HepG2 (cell line): ENCODE data around the gene BLOC1S1. TPM values are rescaled to one million over a fixed set of nuclear protein-coding genes. Genes with fewer than 3 reads are reported as not detected.

Experiments
- ATAC-seq: fragments of 200-7000 bp; cut with Tn5 transposase; 3 replicates; pipeline ENCODE4 v1.9.1; 2020; ENCODE audit warnings: mild to moderate bottlenecking, moderate library complexity
- BruUV-seq: library from RNA; stranded (reverse); fragments of 400-500 nt; replicated peaks from 2 replicates; lab custom pipeline; 2021; lab: Mats Ljungman, UMichigan
- CTCF ChIA-PET: fragments of 300-600 bp; formaldehyde crosslinking; extraction: SDS; loops from one replicate; lab custom pipeline; 2021; ENCODE audit warnings: low total read pairs, inconsistent platforms, low intra/inter-chr PET ratio; lab: Yijun Ruan, JAX
- POLR2A ChIA-PET: fragments of 350-600 bp; sonication (Branson Sonifier 250); formaldehyde crosslinking; loops from one replicate; lab custom pipeline; 2020; ENCODE audit warnings: antibody characterized with exemption, inconsistent platforms; lab: Yijun Ruan, JAX
- DNase-seq: peaks from one replicate; pipeline ENCODE4 v3.0.0-alpha.2; 2015; ENCODE audit warnings: low spot score
- FAIRE-seq: peaks from 3 replicates; lab custom pipeline; 2011; peaks lifted over from hg19 to GRCh38; lab: Jason Lieb, UNC
- H2AFZ ChIP-seq: one replicate; pipeline ENCODE4 v1.6.1; 2011; ENCODE audit warnings: low read length, inconsistent platforms
- H3K27ac ChIP-seq: fragments of 300-600 bp; 3 replicates; pipeline ENCODE4 v1.8.0; 2011; ENCODE audit warnings: mixed run types, mild to moderate bottlenecking, mixed read lengths, low read length, inconsistent platforms; ENCODE audit not compliant: insufficient read depth; ENCODE audit errors: extremely low read length
- H3K27me3 ChIP-seq, 2 experiments: fragments of 200-600 bp in 1 of 2; 2 replicates in 1 of 2; 3 replicates in 1 of 2; pipeline versions ENCODE4 v1.6.0 to v1.8.0; 2011; ENCODE audit warnings: low read length in 2 of 2, mild to moderate bottlenecking in 2 of 2, moderate library complexity in 2 of 2, inconsistent platforms in 1 of 2; ENCODE audit not compliant: insufficient read depth in 2 of 2, control insufficient read depth in 1 of 2
- H3K36me3 ChIP-seq, 2 experiments: fragments of 200-600 bp in 1 of 2; replicated peaks in 1 of 2; 2 replicates in 1 of 2; 3 replicates in 1 of 2; pipeline versions ENCODE4 v1.5.1 to v1.8.0; 2011; ENCODE audit warnings: low read length in 2 of 2, inconsistent platforms in 1 of 2; ENCODE audit not compliant: insufficient read depth in 2 of 2, control insufficient read depth in 1 of 2
- H3K4me1 ChIP-seq: 2 replicates; pipeline ENCODE4 v1.5.1; 2012; ENCODE audit warnings: low read length, inconsistent platforms; ENCODE audit not compliant: insufficient read depth
- H3K4me2 ChIP-seq: 2 replicates; pipeline ENCODE4 v1.6.0; 2011; ENCODE audit warnings: low read depth, low read length, inconsistent platforms
- H3K4me3 ChIP-seq, 3 experiments: fragments of 200-600 bp in 1 of 3; sonication (generic), shearing (Covaris generic) in 1 of 3; replicated peaks in 1 of 3; 2 replicates each; pipeline ENCODE4 v1.5.1; 2011 to 2016; ENCODE audit warnings: low read length in 3 of 3, inconsistent platforms in 2 of 3, low read depth in 2 of 3, mild to moderate bottlenecking in 2 of 3, control low read depth in 1 of 3, mixed read lengths in 1 of 3; ENCODE audit not compliant: insufficient read depth in 1 of 3
- H3K79me2 ChIP-seq: one replicate; pipeline ENCODE4 v1.6.1; 2011; ENCODE audit warnings: low read length, inconsistent platforms; ENCODE audit not compliant: insufficient read depth
- H3K9ac ChIP-seq: 2 replicates; pipeline ENCODE4 v1.6.0; 2011; ENCODE audit warnings: mild to moderate bottlenecking, low read depth, low read length, inconsistent platforms; ENCODE audit not compliant: insufficient read depth
- H3K9me3 ChIP-seq: 2 replicates; pipeline ENCODE4 v1.5.1; 2012; ENCODE audit warnings: mild to moderate bottlenecking, low read length
- H4K20me1 ChIP-seq: 2 replicates; pipeline ENCODE4 v1.6.0; 2011; ENCODE audit warnings: inconsistent platforms, mild to moderate bottlenecking, low read length, moderate library complexity; ENCODE audit not compliant: insufficient read depth
- BCL3 ChIP-seq: sonication (generic); formaldehyde crosslinking; IDR thresholded peaks from 2 replicates; pipeline ENCODE4 v1.5.1; 2020; ENCODE audit warnings: mild to moderate bottlenecking, missing genetic modification reagents, moderate library complexity
- DMAP1 ChIP-seq: IDR thresholded peaks from 2 replicates; pipeline ENCODE4 v1.6.1; 2016
- FLYWCH1 ChIP-seq: sonication (generic); formaldehyde crosslinking; IDR thresholded peaks from 2 replicates; pipeline ENCODE4 v1.8.1; 2023; ENCODE audit warnings: mild to moderate bottlenecking, missing genetic modification reagents
- FOXA3 ChIP-seq: IDR thresholded peaks from 2 replicates; pipeline ENCODE4 v1.6.1; 2016; ENCODE audit warnings: missing genetic modification reagents, missing compliant biosample characterization
- KDM1A ChIP-seq: IDR thresholded peaks from 2 replicates; pipeline ENCODE4 v1.6.1; 2016; ENCODE audit warnings: missing compliant biosample characterization
- MBNL3 ChIP-seq: fragments of 250-450 bp; sonication (Bioruptor Pico); conservative IDR thresholded peaks from 2 replicates; pipeline ENCODE4 v1.8.0; 2022; ENCODE audit warnings: mild to moderate bottlenecking, inconsistent platforms
- NR2F1 ChIP-seq, 2 experiments: fragments of 450-650 bp in 1 of 2; formaldehyde crosslinking in 1 of 2; IDR thresholded peaks; 2 replicates each; pipeline versions ENCODE4 v1.5.0 to v1.6.1; 2016 to 2020; ENCODE audit warnings: mild to moderate bottlenecking in 1 of 2, missing compliant biosample characterization in 1 of 2, missing genetic modification reagents in 1 of 2, moderate library complexity in 1 of 2
- PLRG1 ChIP-seq: fragments of 450-650 bp; conservative IDR thresholded peaks from 2 replicates; pipeline ENCODE4 v1.6.1; 2016
- PREB ChIP-seq: sonication (generic); formaldehyde crosslinking; IDR thresholded peaks from 2 replicates; pipeline ENCODE4 v1.4.0; 2020; ENCODE audit warnings: missing genetic modification reagents
- SP4 ChIP-seq: sonication (generic); formaldehyde crosslinking; IDR thresholded peaks from 2 replicates; pipeline ENCODE4 v1.8.1; 2023; ENCODE audit warnings: mild to moderate bottlenecking, missing genetic modification reagents
- THAP11 ChIP-seq: IDR thresholded peaks from 2 replicates; pipeline ENCODE4 v1.6.1; 2016; ENCODE audit warnings: missing biosample characterization, missing genetic modification reagents
- ZNF546 ChIP-seq: sonication (generic); formaldehyde crosslinking; conservative IDR thresholded peaks from 2 replicates; pipeline ENCODE4 v1.8.1; 2023; ENCODE audit warnings: mild to moderate bottlenecking, missing genetic modification reagents
- ZNF576 ChIP-seq: sonication (generic); formaldehyde crosslinking; IDR thresholded peaks from 2 replicates; pipeline ENCODE4 v1.4.0; 2020; ENCODE audit warnings: mild to moderate bottlenecking, missing genetic modification reagents
- ZNF878 ChIP-seq: sonication (generic); formaldehyde crosslinking; IDR thresholded peaks from 2 replicates; pipeline ENCODE4 v1.8.1; 2023; ENCODE audit warnings: mild to moderate bottlenecking, missing genetic modification reagents, moderate library complexity
- WGBS: methylation state at CpG from one replicate; pipeline ENCODE4 v1.1.6; 2017; ENCODE audit warnings: low lambda C conversion rate; 5-methylcytosine and 5-hydroxymethylcytosine counted together
- in situ Hi-C: cut with HindIII; loops from 2 replicates; pipeline ENCODE4 v1.10.0; 2017; ENCODE audit warnings: low pct_unique_long_range_greater_than_20kb; ENCODE audit not compliant: extremely low pct_ligation_motif_present
- intact Hi-C: fragments of 100-400 bp; cut with micrococcal nuclease; formaldehyde crosslinking; loops from one replicate; pipeline ENCODE4 v1.10.0; 2022; ENCODE audit not compliant: unreplicated experiment
- polyA plus RNA-seq, 8 experiments: library from polyadenylated mRNA; depleted of rRNA in 3 of 8; stranded (reverse) in 7 of 8; unstranded in 1 of 8; fragments of >200 nt; fragmentation: Illumina TruSeq in 4 of 8; extraction: Trizol in 4 of 8; gene quantifications; 2 replicates each; pipeline versions ENCODE4 v1.2.1 to v1.2.3, GENCODE V29; 2011 to 2016; ENCODE audit warnings: low read depth in 4 of 8, missing spikeins in 1 of 8, mixed read lengths in 1 of 8; ENCODE audit not compliant: insufficient read depth in 1 of 8
- total RNA-seq, 5 experiments: library from RNA; depleted of rRNA; stranded (reverse); fragments of >200 nt; fragmentation: Illumina TruSeq; extraction: Trizol; gene quantifications; 2 replicates each; pipeline ENCODE4 v1.2.3, GENCODE V29; 2016; ENCODE audit warnings: low read depth in 1 of 5
- TF ChIP-seq, protein P1 (sequence below): sonication (generic); formaldehyde crosslinking; IDR thresholded peaks from 2 replicates; pipeline ENCODE4 v1.9.0; 2021; ENCODE audit warnings: missing genetic modification reagents, borderline replicate concordance

Gene BLOC1S1
- total and polyA plus RNA-seq, 2 of the 13 experiments (the other 11 are each of a cell fraction or from before 2014, with no cell fraction given) = 55.1 to 95.3 TPM

- peaks cover 0 to 3% of the 10 kb centered on the region in 2 experiments; a peak in 1 of 5 replicates for H3K36me3 ChIP-seq
- ChIA-PET POLR2A (no interaction called here), CTCF (no interaction called here)
- no peaks in the 10 kb centered on the region for H3K9me3 ChIP-seq
- in situ Hi-C loops (no loop called here), intact Hi-C loops (no loop called here)
- peaks cover 10% of the 10 kb centered on the region for H3K4me1 ChIP-seq
- no peak overlapping the region for H3K4me3 ChIP-seq
- no TSS peak for BruUV-seq
- H4K20me1 ChIP-seq = no peaks in the 10 kb centered on the region
- ATAC-seq (no peak), DNase-seq (no peak), FAIRE-seq (no peak)
- no peak overlapping the region for H2AFZ ChIP-seq
- peaks cover 4% of the 10 kb centered on the region for H3K79me2 ChIP-seq
- H3K27me3 ChIP-seq = no peaks in the 10 kb centered on the region
- no peak overlapping the region for H3K27ac ChIP-seq
- TF ChIP-seq THAP11 (CRISPR knock-in tag) (no peak), FOXA3 (CRISPR knock-in tag) (no peak)
- no peak overlapping the region for H3K9ac ChIP-seq
- no peak overlapping the region for H3K4me2 ChIP-seq
Measured at GRCh38 chr12:55687746-55688145, 28.1 kb upstream of the BLOC1S1 start.

GRCh38 chr12:55688716-55689655 lies 26.9 kb upstream of the BLOC1S1 start:
- BruUV-seq = no TSS peak
- WGBS = 53% methylated on average over 10 of the region's 16 CpGs
- Histone ChIP-seq H2AFZ (no peak overlapping the region), H3K9ac (no peak overlapping the region), H3K4me3 (no peak overlapping the region), H4K20me1 (no peaks in the 10 kb centered on the region), H3K4me2 (no peak overlapping the region), H3K27ac (no peak overlapping the region), H3K4me1 (no peaks in the 10 kb centered on the region), H3K36me3 (peaks cover 0 to 1% of the 10 kb centered on the region in 2 experiments; a peak in 1 of 5 replicates), H3K9me3 (no peaks in the 10 kb centered on the region), H3K79me2 (no peaks in the 10 kb centered on the region), H3K27me3 (no peaks in the 10 kb centered on the region)
- FAIRE-seq (no peak), DNase-seq (no peak), ATAC-seq (no peak)
- in situ Hi-C loops = no loop called here
- ChIA-PET POLR2A (no interaction called here), CTCF (no interaction called here)
- intact Hi-C loops = no loop called here
- TF ChIP-seq KDM1A (CRISPR knock-in tag) (no peak), NR2F1 (CRISPR knock-in tag; IDR thresholded peaks at IDR 0.05) (no peak), PREB (CRISPR knock-in tag) (no peak), SP4 (CRISPR knock-in tag) (no peak), ZNF878 (CRISPR knock-in tag) (no peak), PLRG1 (no peak), ZNF576 (CRISPR knock-in tag) (no peak), ZNF546 (CRISPR knock-in tag) (no peak), FLYWCH1 (CRISPR knock-in tag) (no peak), DMAP1 (CRISPR knock-in tag) (no peak), MBNL3 (CRISPR knock-in tag) (no peak), BCL3 (CRISPR knock-in tag) (no peak)
- TF ChIP-seq, protein P1, sequence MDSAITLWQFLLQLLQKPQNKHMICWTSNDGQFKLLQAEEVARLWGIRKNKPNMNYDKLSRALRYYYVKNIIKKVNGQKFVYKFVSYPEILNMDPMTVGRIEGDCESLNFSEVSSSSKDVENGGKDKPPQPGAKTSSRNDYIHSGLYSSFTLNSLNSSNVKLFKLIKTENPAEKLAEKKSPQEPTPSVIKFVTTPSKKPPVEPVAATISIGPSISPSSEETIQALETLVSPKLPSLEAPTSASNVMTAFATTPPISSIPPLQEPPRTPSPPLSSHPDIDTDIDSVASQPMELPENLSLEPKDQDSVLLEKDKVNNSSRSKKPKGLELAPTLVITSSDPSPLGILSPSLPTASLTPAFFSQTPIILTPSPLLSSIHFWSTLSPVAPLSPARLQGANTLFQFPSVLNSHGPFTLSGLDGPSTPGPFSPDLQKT (CRISPR knock-in tag) = no peak
